K562 (cell line): ENCODE data around the gene PTK7. TPM values are rescaled to one million over a fixed set of nuclear protein-coding genes. Genes with fewer than 3 reads are reported as not detected.

ENCODE experiments used
- DIDO1 ChIP-seq: fragments of 450-650 bp; IDR thresholded peaks from 2 replicates; pipeline ENCODE4 v1.6.1; 2016; ENCODE audit warnings: low read depth, missing biosample characterization, missing genetic modification characterization
- E2F3 ChIP-seq: fragments of 250-450 bp; sonication (Bioruptor Pico); IDR thresholded peaks from 2 replicates; pipeline ENCODE4 v1.4.0; 2020; ENCODE audit warnings: mild to moderate bottlenecking
- ETV5 ChIP-seq: sonication (generic); formaldehyde crosslinking; IDR thresholded peaks from 2 replicates; pipeline ENCODE4 v1.4.0; 2020; ENCODE audit warnings: low read depth, mild to moderate bottlenecking, missing genetic modification reagents
- KLF16 ChIP-seq: IDR thresholded peaks from 2 replicates; pipeline ENCODE4 v1.6.1; 2016; ENCODE audit warnings: antibody characterized with exemption
- MYNN ChIP-seq, 2 experiments: sonication (generic); formaldehyde crosslinking in 1 of 2; IDR thresholded peaks; 2 replicates each; pipeline versions ENCODE4 v1.5.0 to v1.6.1; 2016 to 2020; ENCODE audit warnings: antibody characterized with exemption in 1 of 2, missing genetic modification reagents in 1 of 2
- RBBP5 ChIP-seq: fragments of 200-600 bp; sonication (generic); IDR thresholded peaks from 2 replicates; pipeline ENCODE4 v1.6.1; 2012; ENCODE audit warnings: borderline replicate concordance, mild to moderate bottlenecking, low read length, control low read depth, inconsistent platforms; ENCODE audit not compliant: insufficient read depth, poor library complexity, severe bottlenecking
- TEAD1 ChIP-seq, 2 experiments: fragments of 450-650 bp in 1 of 2; sonication (generic) in 1 of 2; formaldehyde crosslinking; IDR thresholded peaks; 2 replicates each; pipeline versions ENCODE4 v1.4.0 to v1.8.0; 2020 to 2022; ENCODE audit warnings: mild to moderate bottlenecking in 2 of 2, missing genetic modification reagents in 1 of 2
- ZNF143 ChIP-seq: sonication (generic); formaldehyde crosslinking; IDR thresholded peaks from 2 replicates; pipeline ENCODE4 v1.9.0; 2022; ENCODE audit warnings: mild to moderate bottlenecking, missing genetic modification reagents
- polyA plus RNA-seq, 8 experiments: library from polyadenylated mRNA; depleted of rRNA in 4 of 8; stranded (reverse) in 5 of 8; unstranded in 3 of 8; fragments of >200 nt; fragmentation: Nextera tagmentation in 2 of 8; fragmentation: Illumina TruSeq in 1 of 8; extraction: Ambion mirVana in 2 of 8; extraction: Trizol in 1 of 8; gene quantifications; 2 replicates each; pipeline versions ENCODE4 v1.2.1 to v1.2.3, GENCODE V29; 2011 to 2014; ENCODE audit warnings: inconsistent platforms in 1 of 8, missing spikeins in 1 of 8
- total RNA-seq, 7 experiments: library from RNA; depleted of rRNA in 6 of 7; stranded (reverse); fragments of >200 nt in 6 of 7; fragmentation: Illumina TruSeq in 2 of 7; extraction: Trizol in 2 of 7; gene quantifications; 2 replicates each; pipeline versions ENCODE4 v1.2.1 to v1.2.3, GENCODE V29; 2011 to 2021; ENCODE audit warnings: low replicate concordance in 1 of 7
- TF ChIP-seq, protein P1 (sequence below): fragments of 250-450 bp; sonication (Bioruptor Pico); IDR thresholded peaks from 2 replicates; pipeline ENCODE4 v1.5.0; 2021; ENCODE audit warnings: mild to moderate bottlenecking, moderate library complexity
- TF ChIP-seq, protein P2 (sequence below): fragments of 450-650 bp; conservative IDR thresholded peaks from 2 replicates; pipeline ENCODE4 v1.6.1; 2016; ENCODE audit warnings: missing genetic modification characterization, low read depth, mild to moderate bottlenecking, control low read depth, missing compliant biosample characterization
- TF ChIP-seq, protein P3 (sequence below): fragments of 450-650 bp; IDR thresholded peaks from 2 replicates; pipeline ENCODE4 v1.6.1; 2016
- TF ChIP-seq, protein P4 (sequence below): fragments of 450-650 bp; IDR thresholded peaks from 2 replicates; pipeline ENCODE4 v1.6.1; 2016; ENCODE audit warnings: low read depth

Gene PTK7
- total and polyA plus RNA-seq, 9 of the 15 experiments (the other 6 are each of a cell fraction or from before 2014, with no cell fraction given): 0.20 to 6.8 (median 4.2) TPM

DNA sequence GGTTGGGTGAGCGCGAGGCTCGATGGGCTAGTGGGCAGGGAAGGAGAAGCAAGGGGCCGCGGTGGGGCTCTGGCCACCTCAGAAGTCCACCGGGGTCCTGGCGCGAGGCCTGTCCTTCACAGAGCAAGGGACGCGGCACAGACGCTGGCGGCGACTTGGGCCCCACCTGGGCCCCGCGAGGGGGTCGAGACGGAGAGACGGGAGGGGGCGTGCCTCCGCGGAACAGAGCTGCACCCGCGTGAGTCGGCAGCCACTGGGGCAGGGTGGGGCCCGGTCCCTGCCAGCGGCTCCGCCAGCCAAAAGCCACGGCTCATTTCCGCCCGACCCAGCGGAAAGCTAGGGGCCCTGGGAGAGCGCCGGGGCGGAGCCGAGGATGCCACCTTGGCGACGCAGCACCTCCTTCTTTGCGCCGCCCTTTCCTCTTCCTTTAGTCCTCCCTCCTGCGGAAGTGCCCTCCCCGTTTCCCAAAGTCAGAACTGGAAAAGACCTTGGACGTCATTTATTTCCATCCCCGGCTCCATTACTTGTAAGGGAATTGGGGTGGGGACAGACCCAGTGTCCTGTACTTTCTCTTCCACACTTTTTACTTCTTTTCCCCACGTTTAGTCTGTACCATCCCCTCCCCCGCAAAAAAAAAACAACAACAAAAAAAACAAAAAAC lies 22.4 kb upstream of the PTK7 start, which contains the start of gene CUL7 (continued):
- TF ChIP-seq, protein P1, sequence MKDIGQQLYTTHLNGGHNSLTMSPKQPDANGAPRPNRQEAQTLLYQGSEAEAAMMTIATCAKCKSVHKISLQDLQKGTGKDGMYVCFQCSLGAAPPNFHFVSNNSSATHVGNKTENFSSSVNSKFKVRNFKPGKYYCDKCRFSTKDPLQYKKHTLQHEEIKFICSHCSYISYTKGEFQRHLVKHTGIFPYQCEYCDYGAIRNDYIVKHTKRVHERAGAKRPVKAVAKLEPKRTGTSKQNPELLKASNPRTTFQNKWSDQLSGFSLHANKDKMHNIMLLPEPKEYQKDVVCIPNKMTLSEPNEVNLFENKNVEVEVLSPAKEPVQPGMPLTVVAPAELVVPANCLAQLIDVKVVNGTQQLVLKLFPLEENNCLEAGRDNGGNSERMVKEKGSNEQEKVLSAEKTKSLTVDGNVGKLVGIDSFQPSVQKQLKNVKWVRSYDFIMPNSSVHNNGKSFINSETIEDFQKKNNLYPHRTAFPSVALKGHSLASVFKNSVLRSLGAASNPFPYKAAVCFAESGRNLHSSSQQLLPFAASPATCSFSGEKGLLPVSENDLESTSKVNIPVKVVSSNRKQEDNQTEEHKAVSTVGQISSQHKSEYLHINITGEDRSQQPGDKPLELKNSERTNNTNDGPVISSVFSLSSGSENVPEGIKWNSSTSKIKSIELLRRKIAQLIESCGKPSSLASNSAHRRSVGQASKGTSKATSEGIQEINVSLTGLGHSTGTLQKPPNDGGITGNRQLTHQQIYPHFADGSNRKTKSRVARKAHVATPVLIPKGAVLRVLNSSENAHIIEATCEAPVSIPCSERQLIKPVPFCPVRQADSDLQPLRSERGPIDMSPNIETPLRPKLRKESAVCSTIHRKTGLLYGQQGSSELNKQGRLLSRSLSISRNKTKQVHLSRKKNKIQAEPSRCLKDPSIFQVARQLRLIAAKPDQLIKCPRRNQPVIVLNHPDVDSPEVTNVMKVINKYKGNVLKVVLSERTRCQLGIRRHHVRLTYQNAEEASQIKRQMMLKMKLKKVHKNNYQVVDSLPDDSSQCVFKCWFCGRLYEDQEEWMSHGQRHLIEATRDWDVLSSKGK (CRISPR knock-in tag): no peak
- TF ChIP-seq, protein P2, sequence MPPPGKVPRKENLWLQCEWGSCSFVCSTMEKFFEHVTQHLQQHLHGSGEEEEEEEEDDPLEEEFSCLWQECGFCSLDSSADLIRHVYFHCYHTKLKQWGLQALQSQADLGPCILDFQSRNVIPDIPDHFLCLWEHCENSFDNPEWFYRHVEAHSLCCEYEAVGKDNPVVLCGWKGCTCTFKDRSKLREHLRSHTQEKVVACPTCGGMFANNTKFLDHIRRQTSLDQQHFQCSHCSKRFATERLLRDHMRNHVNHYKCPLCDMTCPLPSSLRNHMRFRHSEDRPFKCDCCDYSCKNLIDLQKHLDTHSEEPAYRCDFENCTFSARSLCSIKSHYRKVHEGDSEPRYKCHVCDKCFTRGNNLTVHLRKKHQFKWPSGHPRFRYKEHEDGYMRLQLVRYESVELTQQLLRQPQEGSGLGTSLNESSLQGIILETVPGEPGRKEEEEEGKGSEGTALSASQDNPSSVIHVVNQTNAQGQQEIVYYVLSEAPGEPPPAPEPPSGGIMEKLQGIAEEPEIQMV (tag): peak; percentile 96
- peak; percentile 95 for TF ChIP-seq MYNN (IDR thresholded peaks at IDR 0.05)
- TF ChIP-seq MYNN (CRISPR knock-in tag; IDR thresholded peaks at IDR 0.05): no peak
- TF ChIP-seq, protein P3, sequence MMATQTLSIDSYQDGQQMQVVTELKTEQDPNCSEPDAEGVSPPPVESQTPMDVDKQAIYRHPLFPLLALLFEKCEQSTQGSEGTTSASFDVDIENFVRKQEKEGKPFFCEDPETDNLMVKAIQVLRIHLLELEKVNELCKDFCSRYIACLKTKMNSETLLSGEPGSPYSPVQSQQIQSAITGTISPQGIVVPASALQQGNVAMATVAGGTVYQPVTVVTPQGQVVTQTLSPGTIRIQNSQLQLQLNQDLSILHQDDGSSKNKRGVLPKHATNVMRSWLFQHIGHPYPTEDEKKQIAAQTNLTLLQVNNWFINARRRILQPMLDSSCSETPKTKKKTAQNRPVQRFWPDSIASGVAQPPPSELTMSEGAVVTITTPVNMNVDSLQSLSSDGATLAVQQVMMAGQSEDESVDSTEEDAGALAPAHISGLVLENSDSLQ: peak; percentile 38; the same call in 1 of the 2 replicates
- peak; percentile 61 for TF ChIP-seq RBBP5
- 0 out of 2 replicates have a peak, but pooled peaks have one; percentile 15 for TF ChIP-seq DIDO1 (tag)
- no peak for TF ChIP-seq KLF16
- TF ChIP-seq ZNF143 (CRISPR knock-in tag): 0 out of 2 replicates have a peak, but pooled peaks have one; percentile 39
- TF ChIP-seq, protein P4, sequence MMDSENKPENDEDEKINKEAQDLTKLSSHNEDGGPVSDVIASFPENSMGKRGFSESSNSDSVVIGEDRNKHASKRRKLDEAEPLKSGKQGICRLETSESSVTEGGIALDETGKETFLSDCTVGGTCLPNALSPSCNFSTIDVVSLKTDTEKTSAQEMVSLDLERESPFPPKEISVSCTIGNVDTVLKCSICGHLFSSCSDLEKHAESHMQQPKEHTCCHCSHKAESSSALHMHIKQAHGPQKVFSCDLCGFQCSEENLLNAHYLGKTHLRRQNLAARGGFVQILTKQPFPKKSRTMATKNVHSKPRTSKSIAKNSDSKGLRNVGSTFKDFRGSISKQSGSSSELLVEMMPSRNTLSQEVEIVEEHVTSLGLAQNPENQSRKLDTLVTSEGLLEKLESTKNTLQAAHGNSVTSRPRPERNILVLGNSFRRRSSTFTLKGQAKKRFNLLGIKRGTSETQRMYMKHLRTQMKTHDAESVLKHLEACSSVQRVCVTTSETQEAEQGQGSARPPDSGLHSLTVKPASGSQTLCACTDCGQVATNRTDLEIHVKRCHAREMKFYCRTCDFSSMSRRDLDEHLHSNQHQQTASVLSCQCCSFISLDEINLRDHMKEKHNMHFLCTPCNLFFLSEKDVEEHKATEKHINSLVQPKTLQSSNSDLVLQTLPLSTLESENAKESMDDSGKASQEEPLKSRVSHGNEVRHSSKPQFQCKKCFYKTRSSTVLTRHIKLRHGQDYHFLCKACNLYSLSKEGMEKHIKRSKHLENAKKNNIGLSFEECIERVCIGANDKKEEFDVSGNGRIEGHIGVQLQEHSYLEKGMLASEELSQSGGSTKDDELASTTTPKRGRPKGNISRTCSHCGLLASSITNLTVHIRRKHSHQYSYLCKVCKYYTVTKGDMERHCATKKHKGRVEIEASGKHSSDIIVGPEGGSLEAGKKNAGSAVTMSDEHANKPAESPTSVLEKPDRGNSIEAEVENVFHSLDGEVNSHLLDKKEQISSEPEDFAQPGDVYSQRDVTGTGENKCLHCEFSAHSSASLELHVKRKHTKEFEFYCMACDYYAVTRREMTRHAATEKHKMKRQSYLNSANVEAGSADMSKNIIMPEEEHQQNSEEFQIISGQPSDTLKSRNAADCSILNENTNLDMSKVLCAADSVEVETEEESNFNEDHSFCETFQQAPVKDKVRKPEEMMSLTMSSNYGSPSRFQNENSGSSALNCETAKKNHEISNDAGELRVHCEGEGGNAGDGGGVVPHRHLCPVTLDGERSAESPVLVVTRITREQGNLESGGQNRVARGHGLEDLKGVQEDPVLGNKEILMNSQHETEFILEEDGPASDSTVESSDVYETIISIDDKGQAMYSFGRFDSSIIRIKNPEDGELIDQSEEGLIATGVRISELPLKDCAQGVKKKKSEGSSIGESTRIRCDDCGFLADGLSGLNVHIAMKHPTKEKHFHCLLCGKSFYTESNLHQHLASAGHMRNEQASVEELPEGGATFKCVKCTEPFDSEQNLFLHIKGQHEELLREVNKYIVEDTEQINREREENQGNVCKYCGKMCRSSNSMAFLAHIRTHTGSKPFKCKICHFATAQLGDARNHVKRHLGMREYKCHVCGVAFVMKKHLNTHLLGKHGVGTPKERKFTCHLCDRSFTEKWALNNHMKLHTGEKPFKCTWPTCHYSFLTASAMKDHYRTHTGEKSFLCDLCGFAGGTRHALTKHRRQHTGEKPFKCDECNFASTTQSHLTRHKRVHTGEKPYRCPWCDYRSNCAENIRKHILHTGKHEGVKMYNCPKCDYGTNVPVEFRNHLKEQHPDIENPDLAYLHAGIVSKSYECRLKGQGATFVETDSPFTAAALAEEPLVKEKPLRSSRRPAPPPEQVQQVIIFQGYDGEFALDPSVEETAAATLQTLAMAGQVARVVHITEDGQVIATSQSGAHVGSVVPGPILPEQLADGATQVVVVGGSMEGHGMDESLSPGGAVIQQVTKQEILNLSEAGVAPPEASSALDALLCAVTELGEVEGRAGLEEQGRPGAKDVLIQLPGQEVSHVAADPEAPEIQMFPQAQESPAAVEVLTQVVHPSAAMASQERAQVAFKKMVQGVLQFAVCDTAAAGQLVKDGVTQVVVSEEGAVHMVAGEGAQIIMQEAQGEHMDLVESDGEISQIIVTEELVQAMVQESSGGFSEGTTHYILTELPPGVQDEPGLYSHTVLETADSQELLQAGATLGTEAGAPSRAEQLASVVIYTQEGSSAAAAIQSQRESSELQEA: peak; percentile 16; the same call in 1 of the 2 replicates
- TF ChIP-seq E2F3 (CRISPR knock-in tag): 0 out of 2 replicates have a peak, but pooled peaks have one; percentile 27
- TF ChIP-seq TEAD1 (CRISPR knock-in tag; IDR thresholded peaks at IDR 0.05): peak in 1 of 2 experiments; percentile 74; a peak in 2 of 4 replicates
- peak; percentile 92 for TF ChIP-seq ETV5 (CRISPR knock-in tag)
